Heart right ventricle (tissue), 16 donors: ENCODE results near the gene CAPZB. TPM values are rescaled to one million over a fixed set of nuclear protein-coding genes. Genes with fewer than 3 reads are reported as not detected.

Experiments
- ATAC-seq, 8 donors: fragments of 200-7000 bp; cut with Tn5 transposase; one replicate each; pipeline ENCODE4 v1.9.1; 2020; ENCODE audit warnings: mild to moderate bottlenecking in 8 of 8, moderate library complexity in 8 of 8, moderate number of reproducible peaks in 1 of 8
- DNase-seq, 2 donors: peaks; one replicate each; pipeline ENCODE4 v3.0.0-alpha.2; 2020
- H3K27ac ChIP-seq, 10 donors: fragments of 200-600 bp; sonication (generic) in 2 of 10; one replicate each; pipeline versions ENCODE4 v1.5.0 to v1.8.0; 2020 to 2022; ENCODE audit warnings: mild to moderate bottlenecking in 3 of 10
- H3K27me3 ChIP-seq, 7 donors: fragments of 200-600 bp; one replicate each; pipeline ENCODE4 v1.8.0; 2021 to 2022; ENCODE audit warnings: mild to moderate bottlenecking in 2 of 7
- H3K36me3 ChIP-seq, 9 donors: fragments of 200-600 bp; sonication (generic) in 1 of 9; one replicate each; pipeline versions ENCODE4 v1.5.0 to v1.8.0; 2020 to 2022; ENCODE audit warnings: mild to moderate bottlenecking in 2 of 9
- H3K4me1 ChIP-seq, 9 donors: fragments of 200-600 bp; sonication (generic) in 1 of 9; one replicate each; pipeline versions ENCODE4 v1.5.0 to v1.8.0; 2020 to 2022; ENCODE audit warnings: mild to moderate bottlenecking in 4 of 9
- H3K4me3 ChIP-seq, 10 donors: fragments of 200-600 bp; sonication (generic) in 2 of 10; one replicate each; pipeline versions ENCODE4 v1.5.0 to v1.8.0; 2020 to 2022; ENCODE audit warnings: mild to moderate bottlenecking in 7 of 10, moderate library complexity in 2 of 10
- H3K9me3 ChIP-seq, 11 donors: fragments of 200-600 bp in 10 of 11; sonication (generic) in 2 of 11; one replicate each; pipeline versions ENCODE4 v1.5.0 to v1.8.0; 2013 to 2022; ENCODE audit warnings: mild to moderate bottlenecking in 2 of 11, control low read depth in 1 of 11, moderate library complexity in 1 of 11
- WGBS, 2 donors: extraction: QIAGEN DNeasy Blood & Tissue Kit; methylation state at CpG; one replicate each; pipeline ENCODE4 v1.1.7; 2013; ENCODE audit warnings: inconsistent platforms in 1 of 2; 5-methylcytosine and 5-hydroxymethylcytosine counted together
- intact Hi-C, 10 donors: fragments of 100-400 bp; cut with DNase I; formaldehyde crosslinking; loops; one replicate each; pipeline versions ENCODE4 v1.11.1 to v1.14.2; 2022
- polyA plus RNA-seq, 2 donors: library from polyadenylated mRNA; stranded (reverse); fragments of 200-250 nt; gene quantifications; one replicate each; pipeline ENCODE4 v1.2.3, GENCODE V29; 2013
- total RNA-seq, 10 donors: library from RNA; stranded (reverse); fragmentation: NEBNext Ultra II Directional in 3 of 10; extraction: Animal tissue kit (Norgen Biotek cat#: 25700) in 3 of 10; gene quantifications; one replicate each; pipeline versions ENCODE4 v1.2.1 to v1.2.4, GENCODE V29; 2021 to 2023
- TF ChIP-seq, protein P1 (sequence below), 9 donors: fragments of 200-600 bp; sonication (generic) in 2 of 9; IDR thresholded peaks; one replicate each; pipeline versions ENCODE4 v1.5.0 to v1.8.0; 2021 to 2022; ENCODE audit warnings: antibody characterized with exemption in 9 of 9, mild to moderate bottlenecking in 5 of 9, moderate library complexity in 1 of 9
- donor health status: Arrhythmogenic right ventricular cardiomyopathy.
- donor health status: ischemic (EF 13 %, LVEDD 7.1; RV severe dilation, severe dysfunction).
- donor health status: healthy with polysubstance abuse.
- donor health status: DM: no; HTN: yes; CAD: no.
- donor health status: DM: no; HTN: no; CAD: no.
- donor health status: ischemic (EF 25% LVEDD 6.9; RV normal size, moderate dysfunction).
- donor health status: ischemic (EF 25% LVEDD 5.7; RV mildly dilated, moderate dysfunction).
- donor health status: healthy.
- donor health status: DM: yes; HTN: yes; CAD: no.
- donor health status: Ischemic cardiomyopathy.
- donor health status: ischemic (EF 35%, LVEDD 5.7; RV mildly dilated, moderate dysfunction).
- donor health status: nonischemic (EF 11% LVEDD 7.7; RV severe dilation, severe dysfunction).
- donor health status: DM: yes; HTN: yes; CAD: no.
- donor health status: PGD.
- donor health status: ischemic (EF 29% LVEDD 5.4; RV normal size, mild dysfunction).
- donor health status: nonischemic (EF 23%, LVEDD 6.1; RV moderate dilation, normal function).

Gene CAPZB
- total and polyA plus RNA-seq, 12 donors: 158 to 307 (median 228) TPM

DNA sequence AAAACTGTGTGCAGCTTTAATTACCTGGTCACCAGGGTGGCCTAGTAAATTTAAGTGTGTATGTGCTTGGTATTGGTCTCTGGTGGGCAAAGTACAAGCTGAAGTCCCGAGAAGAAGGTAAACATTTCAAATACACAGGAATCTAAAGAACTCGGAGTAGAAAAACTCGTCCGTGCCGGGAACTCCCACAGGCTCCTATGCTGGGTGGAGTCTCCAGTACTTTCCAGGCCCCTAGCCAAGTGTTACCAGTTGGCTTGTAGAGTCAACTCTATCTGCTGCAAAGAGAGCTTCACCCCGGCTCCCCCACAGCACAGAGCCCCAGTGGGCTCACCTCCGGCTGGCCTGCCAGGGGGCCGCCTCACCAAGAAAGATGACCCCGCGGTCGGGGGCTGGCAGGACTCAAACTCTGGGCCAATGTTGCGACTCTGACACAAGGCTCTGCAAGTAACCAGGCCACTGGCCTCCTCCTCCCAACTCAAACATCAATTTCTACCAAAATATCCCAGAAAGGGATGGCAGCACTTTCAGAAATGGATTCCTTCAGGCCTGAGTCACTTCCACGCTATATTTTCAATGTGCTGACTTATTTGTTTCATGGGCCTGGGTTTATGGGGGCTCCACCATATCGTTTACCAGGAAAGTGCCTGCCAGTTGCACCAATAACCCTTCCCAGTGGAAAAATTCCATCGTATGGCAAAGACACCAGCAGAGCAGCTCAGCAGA lies 99.3 kb downstream of the CAPZB start:
- ATAC-seq: peak; percentile 71 to 88 (median 80)
- peaks cover 0 to 53% (median 11%) of the 10 kb centered on the region in 9 donors for H3K36me3 ChIP-seq
- H3K27me3 ChIP-seq: no peaks in the 10 kb centered on the region
- intact Hi-C loops: loop anchor here in 3 of 10 donors (5.0 to 10.0 kb wide), 3 partner anchors 199 to 269 kb away; no protein-coding TSS in a partner anchor
- H3K4me1 ChIP-seq: peaks cover 12 to 65% (median 50%) of the 10 kb centered on the region in 9 donors
- TF ChIP-seq, protein P1, sequence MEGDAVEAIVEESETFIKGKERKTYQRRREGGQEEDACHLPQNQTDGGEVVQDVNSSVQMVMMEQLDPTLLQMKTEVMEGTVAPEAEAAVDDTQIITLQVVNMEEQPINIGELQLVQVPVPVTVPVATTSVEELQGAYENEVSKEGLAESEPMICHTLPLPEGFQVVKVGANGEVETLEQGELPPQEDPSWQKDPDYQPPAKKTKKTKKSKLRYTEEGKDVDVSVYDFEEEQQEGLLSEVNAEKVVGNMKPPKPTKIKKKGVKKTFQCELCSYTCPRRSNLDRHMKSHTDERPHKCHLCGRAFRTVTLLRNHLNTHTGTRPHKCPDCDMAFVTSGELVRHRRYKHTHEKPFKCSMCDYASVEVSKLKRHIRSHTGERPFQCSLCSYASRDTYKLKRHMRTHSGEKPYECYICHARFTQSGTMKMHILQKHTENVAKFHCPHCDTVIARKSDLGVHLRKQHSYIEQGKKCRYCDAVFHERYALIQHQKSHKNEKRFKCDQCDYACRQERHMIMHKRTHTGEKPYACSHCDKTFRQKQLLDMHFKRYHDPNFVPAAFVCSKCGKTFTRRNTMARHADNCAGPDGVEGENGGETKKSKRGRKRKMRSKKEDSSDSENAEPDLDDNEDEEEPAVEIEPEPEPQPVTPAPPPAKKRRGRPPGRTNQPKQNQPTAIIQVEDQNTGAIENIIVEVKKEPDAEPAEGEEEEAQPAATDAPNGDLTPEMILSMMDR (IDR thresholded peaks at IDR 0.05): no peak
- peak overlapping the region in 6 of 10 donors; percentile 10 to 71 (median 62) for H3K27ac ChIP-seq
- DNase-seq: peak; percentile 40 to 82
- H3K4me3 ChIP-seq: no peak overlapping the region
- no peaks in the 10 kb centered on the region for H3K9me3 ChIP-seq
- WGBS, 2 donors: 43 to 45% methylated on average over 15 of the region's 15 CpGs

DNA sequence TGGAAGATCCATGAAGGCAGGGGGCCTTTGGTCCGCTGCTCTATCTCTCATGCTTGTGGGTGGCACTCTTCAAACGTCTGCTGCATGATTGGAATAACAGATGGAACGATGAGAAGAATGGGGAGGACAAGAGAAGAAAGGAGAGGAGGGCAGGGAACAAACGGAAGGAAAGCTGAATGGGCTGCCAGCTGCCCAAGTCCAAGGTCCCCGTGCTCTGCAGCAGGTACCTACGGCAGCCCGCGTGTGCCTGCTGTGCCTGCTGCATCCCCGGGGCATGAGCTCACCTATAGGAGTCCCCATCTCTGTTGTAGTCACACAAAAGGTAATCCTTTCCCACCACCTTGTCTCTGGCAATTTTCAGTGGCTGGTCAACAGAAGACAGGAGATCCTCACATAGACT lies 100.1 kb downstream of the CAPZB start:
- intact Hi-C loops: loop anchor here in 3 of 10 donors (5.0 to 10.0 kb wide), 3 partner anchors 200 to 270 kb away; no protein-coding TSS in a partner anchor
- Histone ChIP-seq H3K4me3 (no peak overlapping the region), H3K36me3 (peaks cover 0 to 61% (median 11%) of the 10 kb centered on the region in 9 donors), H3K9me3 (no peaks in the 10 kb centered on the region), H3K4me1 (peaks cover 12 to 57% (median 42%) of the 10 kb centered on the region in 9 donors), H3K27ac (peak overlapping the region in 6 of 10 donors; percentile 10 to 71 (median 62)), H3K27me3 (no peaks in the 10 kb centered on the region)
- DNase-seq (no peak), ATAC-seq (no peak)
- TF ChIP-seq, protein P1 (IDR thresholded peaks at IDR 0.05): no peak
- 76 to 95% methylated on average over 9 of the region's 9 CpGs for WGBS, 2 donors

DNA sequence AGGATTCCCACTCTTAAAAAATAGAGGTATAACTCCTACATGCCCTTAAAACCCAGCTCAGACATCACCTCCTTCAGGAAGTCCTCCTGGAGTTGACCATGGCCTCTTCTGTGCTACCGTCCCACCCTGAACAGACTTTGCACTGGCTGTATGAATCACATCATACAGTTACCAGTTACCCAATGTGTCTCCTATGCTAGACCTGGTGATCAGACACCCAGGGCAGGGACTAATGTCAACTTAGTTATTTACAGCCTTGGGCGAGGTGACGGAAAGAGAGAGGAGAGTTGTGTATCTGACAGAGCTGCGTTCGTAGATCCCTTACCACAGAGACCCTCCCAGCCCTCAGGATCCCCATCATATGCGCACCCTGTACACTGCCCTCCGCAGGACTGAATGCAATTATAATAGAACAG lies 100.6 kb downstream of the CAPZB start:
- H3K4me1 ChIP-seq: peaks cover 12 to 53% (median 38%) of the 10 kb centered on the region in 9 donors
- WGBS, 2 donors: 96 to 97% methylated on average over 7 of the region's 7 CpGs
- peaks cover 0 to 66% (median 14%) of the 10 kb centered on the region in 9 donors for H3K36me3 ChIP-seq
- TF ChIP-seq, protein P1 (IDR thresholded peaks at IDR 0.05): no peak
- intact Hi-C loops: loop anchor here in 3 of 10 donors (5.0 to 10.0 kb wide), 3 partner anchors 200 to 270 kb away; no protein-coding TSS in a partner anchor
- no peaks in the 10 kb centered on the region for H3K27me3 ChIP-seq
- no peak for ATAC-seq
- no peak for DNase-seq
- H3K9me3 ChIP-seq: no peaks in the 10 kb centered on the region
- peak overlapping the region in 2 of 10 donors; percentile 12 to 71 for H3K27ac ChIP-seq
- H3K4me3 ChIP-seq: no peak overlapping the region

DNA sequence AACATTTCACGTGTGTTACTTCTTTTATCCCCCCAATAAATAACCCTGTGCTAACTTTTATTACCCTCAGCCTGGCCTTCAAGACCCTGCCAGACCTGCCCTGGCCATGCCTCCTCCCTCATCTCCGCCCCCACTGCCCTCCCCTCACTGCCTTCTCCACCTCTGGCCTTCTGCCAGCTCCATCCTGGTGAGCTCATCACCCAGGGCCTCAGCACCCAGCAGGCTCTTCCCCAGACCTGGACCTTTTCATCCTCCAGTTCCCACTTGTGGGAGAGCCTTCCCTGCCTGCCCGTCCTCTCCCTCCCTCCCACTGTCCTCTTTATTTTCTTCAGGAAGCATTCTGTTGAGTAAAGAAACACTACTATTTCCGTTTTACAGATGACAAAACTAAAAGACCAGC lies 101.2 kb downstream of the CAPZB start:
- H3K4me3 ChIP-seq: no peak overlapping the region
- TF ChIP-seq, protein P1 (IDR thresholded peaks at IDR 0.05): no peak
- ATAC-seq (peak in 6 of 8 donors; percentile 39 to 76 (median 59)), DNase-seq (peak in 1 of 2 donors; percentile 60)
- H3K9me3 ChIP-seq: no peaks in the 10 kb centered on the region
- no peaks in the 10 kb centered on the region for H3K27me3 ChIP-seq
- peaks cover 0 to 72% (median 18%) of the 10 kb centered on the region in 9 donors for H3K36me3 ChIP-seq
- intact Hi-C loops: loop anchor here in 2 of 10 donors (10.0 kb wide), 2 partner anchors 201 to 271 kb away; no protein-coding TSS in a partner anchor
- H3K4me1 ChIP-seq: peaks cover 12 to 51% (median 35%) of the 10 kb centered on the region in 9 donors
- peak overlapping the region in 3 of 10 donors; percentile 12 to 17 (median 16) for H3K27ac ChIP-seq
- WGBS, 2 donors: 53 to 75% methylated on average over 4 of the region's 4 CpGs
